Peyer's patch (tissue), 4 donors: ENCODE data around the gene LRIG2.

Experiments used
- POLR2A ChIP-seq, 2 donors: fragments of 450-650 bp; IDR thresholded peaks; one replicate each; pipeline ENCODE4 v1.5.1; 2017; ENCODE audit warnings: antibody characterized with exemption in 2 of 2, mild to moderate bottlenecking in 2 of 2, moderate library complexity in 2 of 2
- TF ChIP-seq, protein P1 (sequence below), 6 experiments: fragments of 450-650 bp in 4 of 6; fragments of 200-600 bp in 2 of 6; sonication (generic) in 1 of 6; IDR thresholded peaks; one replicate each; pipeline ENCODE4 v1.5.1; 2017 to 2019; ENCODE audit warnings: antibody characterized with exemption in 6 of 6, mild to moderate bottlenecking in 3 of 6, moderate library complexity in 1 of 6

DNA sequence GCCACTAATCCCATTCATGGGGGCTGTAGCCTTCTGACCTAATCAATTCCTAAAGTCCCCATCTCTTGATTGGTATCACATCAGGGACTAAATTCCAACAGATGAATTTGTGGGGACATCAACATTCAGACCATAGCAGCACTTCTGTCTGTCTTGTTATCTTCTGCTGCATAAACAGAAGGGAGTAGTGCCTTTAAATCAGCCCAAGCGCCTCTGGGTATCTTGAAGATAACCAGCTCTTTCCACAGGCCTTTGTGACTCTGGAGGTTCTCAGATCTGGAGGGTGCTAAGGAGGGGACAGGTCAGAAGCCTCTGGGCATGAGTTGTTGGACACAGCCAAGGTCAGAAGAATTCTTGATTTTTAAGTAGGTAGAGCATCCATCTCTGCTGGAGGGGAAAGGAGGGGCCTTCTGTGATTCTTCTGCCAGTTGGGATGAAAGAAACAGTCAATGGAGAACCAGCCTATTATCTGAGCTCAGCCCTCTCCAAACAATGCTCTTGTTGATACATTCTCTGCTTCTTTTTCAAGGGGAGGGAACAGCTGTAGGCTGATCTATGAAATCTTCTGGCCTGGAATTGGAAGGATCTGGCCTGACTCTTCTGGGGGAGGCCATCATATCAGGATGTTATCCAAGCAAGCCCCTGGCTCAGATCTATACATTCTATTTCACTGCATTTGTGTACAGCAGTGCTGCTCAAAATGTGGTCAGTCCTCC is 31.3 kb upstream of the LRIG2 start:
- TF ChIP-seq, protein P1, sequence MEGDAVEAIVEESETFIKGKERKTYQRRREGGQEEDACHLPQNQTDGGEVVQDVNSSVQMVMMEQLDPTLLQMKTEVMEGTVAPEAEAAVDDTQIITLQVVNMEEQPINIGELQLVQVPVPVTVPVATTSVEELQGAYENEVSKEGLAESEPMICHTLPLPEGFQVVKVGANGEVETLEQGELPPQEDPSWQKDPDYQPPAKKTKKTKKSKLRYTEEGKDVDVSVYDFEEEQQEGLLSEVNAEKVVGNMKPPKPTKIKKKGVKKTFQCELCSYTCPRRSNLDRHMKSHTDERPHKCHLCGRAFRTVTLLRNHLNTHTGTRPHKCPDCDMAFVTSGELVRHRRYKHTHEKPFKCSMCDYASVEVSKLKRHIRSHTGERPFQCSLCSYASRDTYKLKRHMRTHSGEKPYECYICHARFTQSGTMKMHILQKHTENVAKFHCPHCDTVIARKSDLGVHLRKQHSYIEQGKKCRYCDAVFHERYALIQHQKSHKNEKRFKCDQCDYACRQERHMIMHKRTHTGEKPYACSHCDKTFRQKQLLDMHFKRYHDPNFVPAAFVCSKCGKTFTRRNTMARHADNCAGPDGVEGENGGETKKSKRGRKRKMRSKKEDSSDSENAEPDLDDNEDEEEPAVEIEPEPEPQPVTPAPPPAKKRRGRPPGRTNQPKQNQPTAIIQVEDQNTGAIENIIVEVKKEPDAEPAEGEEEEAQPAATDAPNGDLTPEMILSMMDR (IDR thresholded peaks at IDR 0.05), result no peak
- TF ChIP-seq POLR2A (IDR thresholded peaks at IDR 0.05), result no peak
